ENCODE data around the gene NBEAL2.

DNA sequence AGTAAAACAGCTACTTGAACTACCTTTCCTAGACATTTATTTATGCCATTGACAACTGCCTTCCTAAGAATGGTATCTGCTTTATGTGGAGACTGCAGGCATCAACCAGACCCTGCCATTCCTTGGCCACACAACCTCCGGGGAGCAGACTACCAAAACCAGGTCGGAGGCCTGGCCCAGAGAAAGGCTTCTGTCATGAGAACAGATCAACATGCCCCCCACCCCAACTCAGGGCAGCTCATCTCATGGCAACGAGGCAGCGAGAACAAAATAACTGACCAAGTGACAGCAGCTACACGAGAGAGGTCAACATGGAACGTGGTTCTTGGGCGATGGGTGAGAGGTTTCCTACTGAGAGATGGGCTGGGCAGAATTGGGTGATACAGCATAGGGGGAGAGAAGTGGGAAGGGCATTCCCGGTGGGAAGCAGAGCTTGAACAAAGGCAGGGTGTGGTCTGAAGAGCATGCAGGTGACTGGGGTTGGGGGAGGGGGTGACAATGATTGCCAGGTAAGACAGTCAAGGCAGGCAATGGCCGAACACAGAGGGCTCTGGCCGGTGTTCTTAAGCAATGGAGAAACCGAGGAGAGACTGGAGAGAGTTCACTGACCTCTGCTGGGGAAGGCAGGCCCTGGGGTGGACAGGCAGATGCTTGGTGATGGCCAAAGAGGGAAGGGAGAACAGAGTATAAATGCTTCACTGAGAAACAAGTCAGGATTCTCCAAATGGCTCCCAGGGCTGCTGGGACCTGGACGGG lies 36.8 kb upstream of the NBEAL2 start:
- TF ChIP-seq, protein P1, sequence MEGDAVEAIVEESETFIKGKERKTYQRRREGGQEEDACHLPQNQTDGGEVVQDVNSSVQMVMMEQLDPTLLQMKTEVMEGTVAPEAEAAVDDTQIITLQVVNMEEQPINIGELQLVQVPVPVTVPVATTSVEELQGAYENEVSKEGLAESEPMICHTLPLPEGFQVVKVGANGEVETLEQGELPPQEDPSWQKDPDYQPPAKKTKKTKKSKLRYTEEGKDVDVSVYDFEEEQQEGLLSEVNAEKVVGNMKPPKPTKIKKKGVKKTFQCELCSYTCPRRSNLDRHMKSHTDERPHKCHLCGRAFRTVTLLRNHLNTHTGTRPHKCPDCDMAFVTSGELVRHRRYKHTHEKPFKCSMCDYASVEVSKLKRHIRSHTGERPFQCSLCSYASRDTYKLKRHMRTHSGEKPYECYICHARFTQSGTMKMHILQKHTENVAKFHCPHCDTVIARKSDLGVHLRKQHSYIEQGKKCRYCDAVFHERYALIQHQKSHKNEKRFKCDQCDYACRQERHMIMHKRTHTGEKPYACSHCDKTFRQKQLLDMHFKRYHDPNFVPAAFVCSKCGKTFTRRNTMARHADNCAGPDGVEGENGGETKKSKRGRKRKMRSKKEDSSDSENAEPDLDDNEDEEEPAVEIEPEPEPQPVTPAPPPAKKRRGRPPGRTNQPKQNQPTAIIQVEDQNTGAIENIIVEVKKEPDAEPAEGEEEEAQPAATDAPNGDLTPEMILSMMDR (IDR thresholded peaks at IDR 0.05): no peak
- no peak for TF ChIP-seq POLR2A (IDR thresholded peaks at IDR 0.05)

Measured in testis (tissue), 2 donors.